ENCODE results near the gene CCNE1. TPM values are rescaled to one million over a fixed set of nuclear protein-coding genes. Genes with fewer than 3 reads are reported as not detected.
A peak's percentile ranks its signal among the peaks of the same experiment; 100 is the strongest.

CCNE1 gene
- total RNA-seq, 1 experiment from 2014 or later: 36.0 TPM

- TF ChIP-seq USF2 (CRISPR knock-in tag; IDR thresholded peaks at IDR 0.05): peak; percentile 93
- TF ChIP-seq NFYB (CRISPR knock-in tag; conservative IDR thresholded peaks at IDR 0.05; ENCODE audit: low read depth): peak; percentile 77
- TF ChIP-seq USF1 (CRISPR knock-in tag; IDR thresholded peaks at IDR 0.05): peak; percentile 89
- TF ChIP-seq E2F5 (CRISPR knock-in tag; IDR thresholded peaks at IDR 0.05): no peak
- ChIA-PET CTCF (interaction anchor here (1.5 to 7.1 kb wide), 3 partner anchors 15 to 125 kb away, joined by 4 to 76 read pairs (median 11); no protein-coding TSS in a partner anchor), POLR2A (no interaction called here)
- no peak for DNase-seq (ENCODE audit: low spot score)
- no peaks in the 10 kb centered on the region for H3K9me3 Mint-ChIP-seq
- H3K36me3 Mint-ChIP-seq: no peaks in the 10 kb centered on the region
- ATAC-seq: peak; percentile 6; the same call in 1 of the 2 replicates
- H3K4me1 Mint-ChIP-seq: peaks cover 23% of the 10 kb centered on the region
- H3K27me3 Mint-ChIP-seq (ENCODE audit: low read depth): peaks cover 16% of the 10 kb centered on the region
- H3K27ac Mint-ChIP-seq: no peak overlapping the region
- no peak overlapping the region; the same call in 1 of the 2 replicates for H3K4me3 Mint-ChIP-seq
Observed at GRCh38 chr19:29841559-29842367, 30.0 kb downstream of the CCNE1 start.

- Mint-ChIP-seq H3K4me3 (peak overlapping the region; percentile 69), H3K4me1 (peaks cover 23% of the 10 kb centered on the region), H3K27ac (no peak overlapping the region), H3K36me3 (no peaks in the 10 kb centered on the region), H3K27me3 (ENCODE audit: low read depth) (peaks cover 16% of the 10 kb centered on the region), H3K9me3 (no peaks in the 10 kb centered on the region)
- ATAC-seq: no peak
- no peak for DNase-seq (ENCODE audit: low spot score)
- POLR2A ChIA-PET: interaction anchor here (0.8 kb wide), 1 partner anchor 99 kb away, joined by 4 read pairs; the partner anchor contains the start of gene URI1
- CTCF ChIA-PET: interaction anchor here (1.7 to 7.1 kb wide), 7 partner anchors 14 to 126 kb away, joined by 6 to 76 read pairs (median 9); no protein-coding TSS in a partner anchor
- TF ChIP-seq JUN (CRISPR knock-in tag; IDR thresholded peaks at IDR 0.05) (no peak), GABPB1 (CRISPR knock-in tag; IDR thresholded peaks at IDR 0.05) (no peak), SOX15 (CRISPR knock-in tag; IDR thresholded peaks at IDR 0.05) (no peak), NFYB (CRISPR knock-in tag; conservative IDR thresholded peaks at IDR 0.05; ENCODE audit: low read depth) (no peak), OVOL2 (CRISPR knock-in tag; IDR thresholded peaks at IDR 0.05; ENCODE audit: borderline replicate concordance) (no peak)
Observed at GRCh38 chr19:29842471-29843179, 30.8 kb downstream of the CCNE1 start.

GRCh38 chr19:29843180-29844051, 31.6 kb downstream of the CCNE1 start:
- TF ChIP-seq SMAD3 (CRISPR knock-in tag; IDR thresholded peaks at IDR 0.05; ENCODE audit: borderline replicate concordance): no peak
- TF ChIP-seq USF2 (CRISPR knock-in tag; IDR thresholded peaks at IDR 0.05): peak; percentile 9
- TF ChIP-seq NR3C1 (CRISPR knock-in tag; conservative IDR thresholded peaks at IDR 0.05; ENCODE audit: low read depth): no peak
- no peak for TF ChIP-seq E2F4 (CRISPR knock-in tag; IDR thresholded peaks at IDR 0.05; ENCODE audit: borderline replicate concordance, low read depth)
- TF ChIP-seq ZNF121 (CRISPR knock-in tag; IDR thresholded peaks at IDR 0.05): peak; percentile 39; the same call in 1 of the 2 replicates
- no peak for TF ChIP-seq ATF2 (CRISPR knock-in tag; IDR thresholded peaks at IDR 0.05; ENCODE audit: borderline replicate concordance, low read depth)
- Mint-ChIP-seq H3K36me3 (no peaks in the 10 kb centered on the region), H3K4me1 (peaks cover 23% of the 10 kb centered on the region), H3K4me3 (peak overlapping the region; percentile 69), H3K27ac (no peak overlapping the region), H3K27me3 (ENCODE audit: low read depth) (peaks cover 16% of the 10 kb centered on the region), H3K9me3 (no peaks in the 10 kb centered on the region)
- ChIA-PET POLR2A (interaction anchor here (0.6 to 0.8 kb wide), 2 partner anchors 99 to 145 kb away, joined by 3 to 4 read pairs; partner anchors contain the start of gene URI1), CTCF (interaction anchor here (1.0 to 7.1 kb wide), 9 partner anchors 9 to 129 kb away, joined by 3 to 76 read pairs (median 8); partner anchors contain the start of gene C19orf12)
- ATAC-seq (no peak), DNase-seq (ENCODE audit: low spot score) (peak; percentile 34)
